GM18498 (cell line): ENCODE measurements around the gene PCBP2.

Experiments
- ATAC-seq: cut with Tn5 transposase; IDR thresholded peaks from one replicate; pipeline ENCODE4 v1.9.1; 2021; ENCODE audit warnings: mild to moderate bottlenecking, moderate library complexity; ENCODE audit not compliant: unreplicated experiment

The PCBP2 gene

GRCh38 chr12:53492188-53492587 is 40.3 kb downstream of the PCBP2 start:
- ATAC-seq, result no peak

GRCh38 chr12:53492830-53493609 is 41.1 kb downstream of the PCBP2 start:
- ATAC-seq, result peak; percentile 94

GRCh38 chr12:53493610-53494391 is 41.9 kb downstream of the PCBP2 start:
- no peak for ATAC-seq

GRCh38 chr12:53495903-53496751 is 44.2 kb downstream of the PCBP2 start:
- ATAC-seq, result no peak

DNA sequence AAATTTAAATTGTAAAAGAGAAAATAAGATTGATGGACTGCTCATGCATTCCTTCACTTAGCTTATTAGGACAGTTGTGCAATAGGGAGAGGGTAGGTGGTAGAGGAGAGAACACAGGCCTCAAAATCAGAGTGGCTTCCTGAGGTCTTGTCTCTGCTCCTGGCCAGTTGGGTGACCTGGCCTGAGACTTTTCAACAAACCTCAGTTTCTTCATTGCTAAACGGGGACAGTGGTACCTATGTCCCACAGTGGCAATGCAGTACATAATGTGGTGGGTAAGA is 44.8 kb downstream of the PCBP2 start:
- ATAC-seq, result no peak

DNA sequence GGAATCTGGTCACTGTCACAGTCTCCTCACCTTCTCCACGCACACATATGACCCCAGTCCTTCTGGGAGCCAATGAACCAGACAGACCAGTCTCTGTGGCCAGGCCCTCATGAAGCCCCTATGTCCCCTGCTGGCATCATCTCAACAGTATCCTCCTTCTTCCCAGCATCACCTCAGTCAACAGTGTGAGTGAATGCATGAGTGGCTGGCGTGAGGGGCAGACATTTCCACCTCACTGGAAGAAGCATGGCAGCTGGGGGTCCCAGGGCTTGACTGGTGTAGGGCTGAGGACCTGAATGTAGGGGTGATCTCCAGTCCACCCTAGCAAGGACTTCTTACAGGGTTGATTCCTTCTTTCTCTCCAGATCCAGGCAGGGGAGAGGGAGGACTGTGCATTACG is 45.6 kb downstream of the PCBP2 start:
- no peak for ATAC-seq

- no peak for ATAC-seq
Observed at GRCh38 chr12:53498235-53498630, 46.3 kb downstream of the PCBP2 start.

GRCh38 chr12:53499266-53500141 is 47.6 kb downstream of the PCBP2 start, which contains the start of gene MAP3K12:
Gene MAP3K12, minus strand, starts transcription at chr12:53499458. Its CDS starts 12,067 bp downstream, at chr12:53487391.
- no peak for ATAC-seq

DNA sequence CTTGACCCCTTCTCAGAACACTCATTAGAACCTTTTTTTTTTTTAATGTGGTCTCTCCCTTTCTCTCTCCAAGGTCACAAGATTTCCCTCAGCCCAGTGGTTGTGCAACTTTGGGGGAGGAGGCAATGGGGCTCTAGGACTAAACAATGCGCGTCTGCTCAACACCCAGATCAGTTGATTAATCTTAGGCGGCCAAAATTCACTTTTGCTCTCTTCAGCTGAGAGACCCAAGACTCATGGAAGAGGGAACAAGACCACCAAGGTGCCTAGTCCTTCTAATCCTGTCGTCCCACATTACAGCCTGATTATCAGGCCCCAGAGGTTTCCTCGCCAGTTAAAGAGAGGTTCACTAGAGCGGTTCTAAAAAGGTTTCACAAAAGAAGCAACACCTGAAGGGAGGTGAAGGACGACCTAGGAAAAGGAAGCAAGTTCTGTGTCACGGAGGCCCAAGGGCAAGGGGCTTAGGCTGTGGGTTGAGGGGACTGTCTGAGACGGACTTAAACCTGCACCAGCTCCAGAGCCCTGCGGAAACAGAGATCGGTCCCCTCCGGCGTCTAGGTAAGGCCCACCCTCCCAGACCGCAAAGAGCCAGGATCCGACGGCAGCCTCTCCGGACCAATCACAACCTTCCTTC is 48.4 kb downstream of the PCBP2 start:
- no peak for ATAC-seq

DNA sequence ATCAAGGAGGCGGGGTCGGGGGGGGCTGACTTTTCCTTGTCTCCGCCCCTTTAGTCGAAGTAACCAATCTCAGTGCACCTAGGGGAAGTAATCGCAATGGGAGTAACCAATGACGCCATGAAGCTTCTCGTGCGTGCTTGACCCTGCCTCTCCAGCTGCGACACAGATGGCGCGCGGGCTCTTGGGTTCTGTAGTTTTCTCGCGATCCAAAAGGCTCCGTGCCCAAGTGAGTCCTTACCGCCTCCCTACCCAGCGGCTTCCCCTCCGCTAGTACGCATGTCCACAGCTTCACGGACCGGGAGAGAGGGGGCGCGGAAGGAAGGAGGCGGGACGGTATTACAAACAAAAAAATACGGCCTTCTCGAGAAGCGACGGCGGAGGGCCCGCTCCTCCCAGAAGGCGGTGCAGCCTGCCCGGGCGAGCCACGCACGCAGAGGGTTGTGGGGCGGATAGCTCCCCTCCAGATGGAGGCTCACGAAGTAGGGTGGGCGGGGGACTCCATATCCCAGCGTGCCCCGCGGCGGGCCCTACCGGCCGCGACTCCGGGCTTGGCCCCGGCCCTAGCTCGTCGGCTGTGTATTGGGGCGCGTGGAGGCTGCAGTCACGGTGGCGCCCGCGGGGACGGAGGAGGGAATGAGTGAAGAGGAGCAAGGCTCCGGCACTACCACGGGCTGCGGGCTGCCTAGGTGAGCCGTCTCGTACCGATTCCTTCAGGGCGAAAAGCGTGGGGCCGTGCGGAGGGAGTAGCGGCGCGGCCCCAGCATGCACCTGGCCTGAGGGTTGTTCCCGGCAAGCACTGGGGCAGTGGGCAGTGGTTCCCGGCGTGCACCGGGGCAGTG is 49.1 kb downstream of the PCBP2 start, which contains the start of gene TARBP2:
Gene TARBP2, plus strand, starts transcription at position 508 of the 839 bp plus-strand sequence. Its CDS starts 126 bp downstream, at position 634.
- ATAC-seq, result peak; percentile 70

DNA sequence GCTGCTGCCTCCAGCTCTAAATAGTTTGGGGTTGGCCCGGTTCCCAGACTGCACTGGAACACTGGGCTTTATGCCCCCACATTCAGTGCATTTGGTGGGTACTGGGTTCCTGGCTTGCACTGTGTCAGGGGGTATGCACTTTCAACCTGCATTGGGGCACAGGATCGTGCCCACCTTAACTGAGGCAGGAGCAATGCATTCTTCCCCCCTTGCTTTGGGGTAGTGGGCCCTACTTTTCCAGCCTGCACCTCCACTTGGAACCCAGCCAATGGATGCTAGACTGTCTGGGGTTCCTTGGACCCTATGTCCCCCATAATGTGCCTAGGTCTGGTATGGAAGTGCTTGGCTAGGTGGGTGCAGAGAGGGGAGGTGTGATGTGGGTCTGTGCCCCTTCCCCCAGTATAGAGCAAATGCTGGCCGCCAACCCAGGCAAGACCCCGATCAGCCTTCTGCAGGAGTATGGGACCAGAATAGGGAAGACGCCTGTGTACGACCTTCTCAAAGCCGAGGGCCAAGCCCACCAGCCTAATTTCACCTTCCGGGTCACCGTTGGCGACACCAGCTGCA is 49.8 kb downstream of the PCBP2 start:
- ATAC-seq, result no peak

DNA sequence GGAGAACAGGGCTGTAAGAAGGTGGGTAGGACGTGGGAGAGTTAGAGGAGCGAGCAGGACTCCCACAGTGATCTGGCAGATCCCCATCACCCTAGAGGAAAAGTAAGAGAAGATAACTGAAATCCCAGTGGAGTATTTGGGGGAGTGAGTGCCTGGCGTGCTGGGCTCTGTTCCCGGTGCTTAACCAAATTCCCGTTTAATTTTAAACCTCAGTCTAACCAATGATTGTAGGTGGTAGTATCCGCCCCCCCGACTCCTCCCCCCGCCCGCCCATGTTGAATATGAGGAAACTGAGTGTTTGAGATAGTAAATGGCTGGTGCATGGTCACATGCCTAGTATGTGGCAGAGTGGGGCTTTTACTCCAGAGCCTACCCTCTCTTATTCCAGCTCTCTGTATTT is 50.4 kb downstream of the PCBP2 start:
- ATAC-seq, result no peak

GRCh38 chr12:53502983-53503728 is 51.3 kb downstream of the PCBP2 start:
- no peak for ATAC-seq

GRCh38 chr12:53504004-53504920 is 52.4 kb downstream of the PCBP2 start:
- ATAC-seq, result no peak

DNA sequence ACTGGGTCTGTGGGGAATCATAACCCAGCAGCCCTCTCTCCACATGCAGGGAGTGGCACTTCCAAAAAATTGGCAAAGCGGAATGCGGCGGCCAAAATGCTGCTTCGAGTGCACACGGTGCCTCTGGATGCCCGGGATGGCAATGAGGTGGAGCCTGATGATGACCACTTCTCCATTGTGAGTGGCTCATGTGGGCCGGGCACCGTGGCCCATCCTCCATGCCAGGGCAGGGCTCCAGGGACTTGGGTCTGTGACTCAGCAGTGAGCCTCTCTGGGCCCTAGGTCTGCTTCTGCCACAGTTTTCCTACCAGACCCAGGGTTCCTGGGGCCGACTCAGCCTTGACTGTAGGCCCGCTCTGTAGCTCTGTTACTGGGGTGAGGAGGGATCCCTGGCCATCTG is 53.2 kb downstream of the PCBP2 start:
- ATAC-seq, result no peak

- ATAC-seq, result no peak
Observed at GRCh38 chr12:53505555-53506449, 53.9 kb downstream of the PCBP2 start.
